NB4 (cell line): ENCODE data around the gene RCOR1.

ENCODE experiments used
- POLR2A ChIP-seq: IDR thresholded peaks from 2 replicates; pipeline ENCODE4 v1.6.1; 2011; ENCODE audit warnings: mild to moderate bottlenecking; ENCODE audit not compliant: insufficient read length; ENCODE audit errors: extremely low read depth
- TF ChIP-seq, protein P1 (sequence below): IDR thresholded peaks from one replicate; pipeline ENCODE4 v1.5.1; 2012; ENCODE audit warnings: low read depth, low read length

DNA sequence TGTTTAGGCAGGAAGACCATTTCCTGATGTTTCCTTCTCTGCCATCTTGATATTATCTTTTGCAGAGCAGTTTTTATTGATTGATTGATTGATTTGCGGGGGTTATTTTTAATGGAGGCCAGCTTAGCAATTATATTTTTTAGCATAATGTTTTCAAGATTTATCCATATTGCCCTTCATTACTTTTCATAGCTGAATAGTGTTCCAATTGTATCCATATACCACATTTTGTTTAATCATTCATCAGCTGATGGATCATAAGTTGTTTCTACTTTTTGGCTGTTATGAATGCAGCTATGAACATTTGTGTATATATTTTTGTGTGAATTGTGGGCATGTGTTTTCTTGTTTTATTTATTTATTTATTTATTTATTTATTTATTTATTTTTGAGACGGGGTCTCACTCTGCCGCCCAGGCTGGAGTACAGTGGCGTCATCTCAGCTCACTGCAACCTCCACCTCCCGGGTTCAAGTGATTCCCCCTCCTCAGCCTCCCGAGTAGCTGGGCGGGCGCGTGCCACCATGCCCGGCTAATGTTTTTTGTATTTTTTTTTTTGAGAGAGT lies 20.9 kb upstream of the RCOR1 start:
- TF ChIP-seq, protein P1, sequence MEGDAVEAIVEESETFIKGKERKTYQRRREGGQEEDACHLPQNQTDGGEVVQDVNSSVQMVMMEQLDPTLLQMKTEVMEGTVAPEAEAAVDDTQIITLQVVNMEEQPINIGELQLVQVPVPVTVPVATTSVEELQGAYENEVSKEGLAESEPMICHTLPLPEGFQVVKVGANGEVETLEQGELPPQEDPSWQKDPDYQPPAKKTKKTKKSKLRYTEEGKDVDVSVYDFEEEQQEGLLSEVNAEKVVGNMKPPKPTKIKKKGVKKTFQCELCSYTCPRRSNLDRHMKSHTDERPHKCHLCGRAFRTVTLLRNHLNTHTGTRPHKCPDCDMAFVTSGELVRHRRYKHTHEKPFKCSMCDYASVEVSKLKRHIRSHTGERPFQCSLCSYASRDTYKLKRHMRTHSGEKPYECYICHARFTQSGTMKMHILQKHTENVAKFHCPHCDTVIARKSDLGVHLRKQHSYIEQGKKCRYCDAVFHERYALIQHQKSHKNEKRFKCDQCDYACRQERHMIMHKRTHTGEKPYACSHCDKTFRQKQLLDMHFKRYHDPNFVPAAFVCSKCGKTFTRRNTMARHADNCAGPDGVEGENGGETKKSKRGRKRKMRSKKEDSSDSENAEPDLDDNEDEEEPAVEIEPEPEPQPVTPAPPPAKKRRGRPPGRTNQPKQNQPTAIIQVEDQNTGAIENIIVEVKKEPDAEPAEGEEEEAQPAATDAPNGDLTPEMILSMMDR: no peak
- TF ChIP-seq POLR2A: no peak
